GM23248 (cell line): ENCODE data around the gene EML1. TPM values are rescaled to one million over a fixed set of nuclear protein-coding genes. Genes with fewer than 3 reads are reported as not detected.
A peak's percentile ranks its signal among the peaks of the same experiment; 100 is the strongest.

ENCODE experiments used
- DNase-seq: peaks from one replicate; pipeline ENCODE4 v3.0.0-alpha.2; 2015
- H2AFZ ChIP-seq: fragments of 200-600 bp; sonication (generic); 2 replicates; pipeline ENCODE4 v1.6.1; 2016; ENCODE audit warnings: antibody characterized with exemption
- H3F3A ChIP-seq: fragments of 200-600 bp; sonication (generic); 2 replicates; pipeline ENCODE4 v1.6.1; 2016; ENCODE audit warnings: mild to moderate bottlenecking, antibody characterized with exemption, mixed run types; ENCODE audit not compliant: insufficient read depth
- H3K27ac ChIP-seq: fragments of 200-600 bp; sonication (generic); 2 replicates; pipeline ENCODE4 v1.5.1; 2016; ENCODE audit warnings: mild to moderate bottlenecking
- H3K27me3 ChIP-seq: fragments of 200-600 bp; sonication (generic); replicated peaks from 2 replicates; pipeline ENCODE4 v1.6.1; 2016; ENCODE audit warnings: mild to moderate bottlenecking; ENCODE audit not compliant: insufficient read depth
- H3K36me3 ChIP-seq: fragments of 200-600 bp; sonication (generic); 2 replicates; pipeline ENCODE4 v1.6.1; 2016; ENCODE audit warnings: low read depth, mild to moderate bottlenecking
- H3K4me1 ChIP-seq: fragments of 200-600 bp; sonication (generic); 2 replicates; pipeline ENCODE4 v1.6.1; 2016; ENCODE audit warnings: mild to moderate bottlenecking; ENCODE audit not compliant: insufficient read depth
- H3K4me2 ChIP-seq: fragments of 200-600 bp; sonication (generic); one replicate; pipeline ENCODE4 v1.6.1; 2016; ENCODE audit warnings: mild to moderate bottlenecking; ENCODE audit not compliant: unreplicated experiment
- H3K4me3 ChIP-seq: fragments of 200-600 bp; sonication (generic); 2 replicates; pipeline ENCODE4 v1.5.1; 2016; ENCODE audit warnings: mild to moderate bottlenecking
- H3K79me2 ChIP-seq: fragments of 200-600 bp; sonication (generic); 2 replicates; pipeline ENCODE4 v1.6.1; 2016; ENCODE audit warnings: mild to moderate bottlenecking; ENCODE audit not compliant: insufficient read depth
- H3K9ac ChIP-seq: fragments of 200-600 bp; sonication (generic); 2 replicates; pipeline ENCODE4 v1.6.1; 2016; ENCODE audit warnings: mild to moderate bottlenecking
- H3K9me2 ChIP-seq: fragments of 200-600 bp; sonication (generic); 2 replicates; pipeline ENCODE4 v1.6.1; 2016; ENCODE audit warnings: mixed run types, mild to moderate bottlenecking, moderate library complexity; ENCODE audit not compliant: insufficient read depth
- H3K9me3 ChIP-seq: fragments of 200-600 bp; sonication (generic); one replicate; pipeline ENCODE4 v1.6.1; 2017; ENCODE audit warnings: low read depth
- H4K20me1 ChIP-seq: fragments of 200-600 bp; sonication (generic); 2 replicates; pipeline ENCODE4 v1.6.0; 2016; ENCODE audit not compliant: insufficient read depth
- EZH2 ChIP-seq: fragments of 200-600 bp; sonication (generic); IDR thresholded peaks from 2 replicates; pipeline ENCODE4 v1.6.1; 2018; ENCODE audit warnings: antibody characterized with exemption, mild to moderate bottlenecking; ENCODE audit not compliant: insufficient read depth, poor library complexity, severe bottlenecking
- EZH2phosphoT487 ChIP-seq: fragments of 200-600 bp; sonication (generic); IDR thresholded peaks from 2 replicates; pipeline ENCODE4 v1.6.1; 2018; ENCODE audit warnings: antibody characterized with exemption, moderate library complexity, mild to moderate bottlenecking, low read depth; ENCODE audit not compliant: insufficient read depth
- WGBS, 2 experiments: methylation state at CpG; one replicate each; pipeline ENCODE4 v1.1.6; 2015 to 2017; ENCODE audit warnings: low lambda C conversion rate in 2 of 2, low coverage in 1 of 2; ENCODE audit errors: missing lambda C conversion rate in 2 of 2; 5-methylcytosine and 5-hydroxymethylcytosine counted together
- in situ Hi-C: fragments of 300-500 bp; cut with MboI; formaldehyde crosslinking; loops from 2 replicates; pipeline ENCODE4 v1.15.0; 2020
- polyA plus RNA-seq: library from polyadenylated mRNA; unstranded; fragments of >200 nt; fragmentation: Nextera tagmentation; extraction: Ambion mirVana; gene quantifications from 2 replicates; pipeline ENCODE4 v1.2.1, GENCODE V29; 2016
- total RNA-seq: library from RNA; depleted of rRNA; stranded (reverse); fragments of >200 nt; shearing (Covaris generic); gene quantifications from 2 replicates; pipeline ENCODE4 v1.2.3, GENCODE V29; 2014

EML1 gene
- total and polyA plus RNA-seq, 2 experiments from 2014 or later = 14.8 to 17.9 TPM

DNA sequence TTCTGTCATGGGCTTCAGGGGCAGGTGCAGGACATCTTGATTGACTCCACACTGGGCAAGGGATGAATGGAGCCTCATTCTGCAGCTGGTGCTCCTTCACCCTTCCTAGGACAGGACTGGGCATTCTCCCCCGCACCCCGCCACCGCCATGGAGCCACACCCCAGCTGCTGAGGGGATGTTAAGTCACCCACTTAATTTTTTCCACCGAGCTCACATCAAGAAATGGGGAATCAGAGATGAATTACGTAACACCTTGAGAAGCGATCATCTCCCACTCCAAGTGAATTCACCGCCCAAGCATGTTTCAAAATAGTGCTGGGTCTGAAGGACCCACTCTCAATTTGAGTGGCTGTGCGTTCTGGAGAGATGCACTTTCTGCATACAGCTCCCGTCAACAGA, 94.2 kb downstream of the EML1 start:
- in situ Hi-C loops = no loop called here
- Histone ChIP-seq H3K27me3 (no peaks in the 10 kb centered on the region), H3K4me3 (no peak overlapping the region), H3K4me2 (no peak overlapping the region), H3K79me2 (no peaks in the 10 kb centered on the region), H3K9me2 (no peaks in the 10 kb centered on the region), H3K9ac (no peak overlapping the region), H3K36me3 (no peaks in the 10 kb centered on the region), H4K20me1 (no peaks in the 10 kb centered on the region), H2AFZ (no peak overlapping the region), H3F3A (peaks cover under 1% of the 10 kb centered on the region; the same call in 1 of the 2 replicates), H3K9me3 (no peaks in the 10 kb centered on the region), H3K4me1 (peaks cover 3% of the 10 kb centered on the region; the same call in 1 of the 2 replicates), H3K27ac (no peak overlapping the region)
- TF ChIP-seq EZH2 (no peak), EZH2phosphoT487 (no peak)
- no peak for DNase-seq
- WGBS, 2 experiments = 84 to 89% methylated on average over 9 of the region's 9 CpGs

DNA sequence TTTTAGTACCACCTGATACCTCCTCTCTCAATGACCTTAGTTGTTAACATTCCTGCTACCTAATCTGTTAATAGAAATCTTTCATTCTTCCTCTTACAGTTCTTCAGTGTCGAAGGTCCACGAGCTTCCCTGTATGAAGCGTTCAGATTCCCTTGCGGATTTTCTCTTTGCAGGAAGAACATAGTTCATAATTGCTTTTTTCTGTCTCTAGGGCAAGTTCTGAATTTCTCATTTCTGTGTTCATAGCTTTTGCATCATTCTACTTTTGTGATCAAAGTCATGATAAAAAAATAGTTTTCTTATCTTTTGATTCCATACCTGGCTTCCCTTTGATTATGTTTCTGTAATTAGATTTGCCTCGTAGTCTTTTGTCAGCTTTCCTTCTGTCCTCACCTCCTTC, 94.9 kb downstream of the EML1 start:
- 95 to 97% methylated on average over 5 of the region's 5 CpGs for WGBS, 2 experiments
- no peaks in the 10 kb centered on the region for H3K36me3 ChIP-seq
- H3K4me2 ChIP-seq = no peak overlapping the region

DNA sequence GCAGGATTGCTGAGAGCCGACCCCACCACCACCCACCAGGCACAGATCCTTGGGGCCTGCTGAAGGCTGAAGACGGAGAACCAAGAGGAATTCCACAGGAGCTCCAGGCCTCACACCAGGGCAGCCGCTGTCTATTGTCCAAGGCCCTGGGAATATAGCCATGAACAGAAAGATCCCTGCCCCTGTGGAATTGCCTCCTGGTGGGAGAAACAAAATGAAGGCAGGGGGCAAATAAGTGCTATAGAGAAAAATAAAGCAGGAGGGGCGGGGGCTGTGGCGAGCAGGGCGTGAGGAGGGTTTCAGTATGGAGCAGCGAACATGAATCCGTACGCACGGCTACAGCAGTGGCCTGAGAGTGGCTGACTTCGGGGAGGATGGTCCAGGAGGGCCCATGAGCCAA, 96.1 kb downstream of the EML1 start:
- Histone ChIP-seq H3K36me3 (no peaks in the 10 kb centered on the region), H3K4me3 (no peak overlapping the region), H3K27ac (no peak overlapping the region), H3K9me2 (no peaks in the 10 kb centered on the region), H3K9me3 (no peaks in the 10 kb centered on the region), H3K79me2 (no peaks in the 10 kb centered on the region), H3K9ac (no peak overlapping the region), H3K4me1 (peaks cover 3% of the 10 kb centered on the region; the same call in 1 of the 2 replicates), H3F3A (no peaks in the 10 kb centered on the region), H2AFZ (no peak overlapping the region), H3K4me2 (no peak overlapping the region), H4K20me1 (no peaks in the 10 kb centered on the region), H3K27me3 (no peaks in the 10 kb centered on the region)
- TF ChIP-seq EZH2phosphoT487 = no peak
- TF ChIP-seq EZH2 = no peak
- 80 to 81% methylated on average over 11 of the region's 11 CpGs for WGBS, 2 experiments
- no peak for DNase-seq
- in situ Hi-C loops = no loop called here

More for the DNA sequence above, 94.9 kb downstream of the EML1 start:
- in situ Hi-C loops = no loop called here
- no peaks in the 10 kb centered on the region for H3K79me2 ChIP-seq
- no peak for TF ChIP-seq EZH2
- TF ChIP-seq EZH2phosphoT487 = no peak
- H4K20me1 ChIP-seq = no peaks in the 10 kb centered on the region
- no peak overlapping the region for H2AFZ ChIP-seq
- no peaks in the 10 kb centered on the region for H3K9me3 ChIP-seq
- H3K27ac ChIP-seq = no peak overlapping the region
- H3F3A ChIP-seq = no peaks in the 10 kb centered on the region
- no peak overlapping the region for H3K4me3 ChIP-seq
- DNase-seq = no peak
- no peak overlapping the region for H3K9ac ChIP-seq
- H3K9me2 ChIP-seq = no peaks in the 10 kb centered on the region
- no peaks in the 10 kb centered on the region for H3K27me3 ChIP-seq
- H3K4me1 ChIP-seq = peaks cover 3% of the 10 kb centered on the region; the same call in 1 of the 2 replicates

DNA sequence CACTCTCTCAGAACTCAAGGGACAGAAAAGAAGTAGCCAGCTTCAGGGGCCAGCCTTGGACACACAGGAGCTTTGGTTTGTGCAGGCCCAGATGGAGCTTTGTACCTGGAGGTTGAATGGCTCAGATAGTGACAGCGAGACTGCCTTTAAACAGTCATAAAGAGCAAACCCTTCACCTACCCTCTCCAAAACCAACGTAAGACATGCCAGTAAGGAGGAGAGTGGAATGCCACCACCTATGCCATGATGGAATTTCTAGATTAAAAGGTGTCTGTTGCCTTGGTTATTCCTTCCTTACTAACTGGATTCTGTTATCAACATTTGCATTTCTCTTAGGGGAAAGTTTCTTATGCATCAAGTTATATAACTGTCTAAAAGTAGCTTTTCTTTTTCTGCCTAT, 98.1 kb downstream of the EML1 start:
- no peak overlapping the region for H3K27ac ChIP-seq
- in situ Hi-C loops = loop anchor here (10.0 kb wide), 1 partner anchor 366 kb away; no protein-coding TSS in a partner anchor
- peaks cover 3% of the 10 kb centered on the region; the same call in 1 of the 2 replicates for H3K4me1 ChIP-seq
- H3K4me3 ChIP-seq = no peak overlapping the region
- H3K9me2 ChIP-seq = no peaks in the 10 kb centered on the region
- H3K36me3 ChIP-seq = no peaks in the 10 kb centered on the region
- no peak for TF ChIP-seq EZH2phosphoT487
- no peak for TF ChIP-seq EZH2
- H2AFZ ChIP-seq = no peak overlapping the region
- no peaks in the 10 kb centered on the region for H3K27me3 ChIP-seq
- H3K79me2 ChIP-seq = no peaks in the 10 kb centered on the region
- no peaks in the 10 kb centered on the region for H3K9me3 ChIP-seq
- DNase-seq = no peak
- no peak overlapping the region for H3K9ac ChIP-seq
- no peaks in the 10 kb centered on the region for H4K20me1 ChIP-seq
- 95 to 97% methylated on average over 2 of the region's 2 CpGs for WGBS, 2 experiments
- no peaks in the 10 kb centered on the region for H3F3A ChIP-seq
- no peak overlapping the region for H3K4me2 ChIP-seq

DNA sequence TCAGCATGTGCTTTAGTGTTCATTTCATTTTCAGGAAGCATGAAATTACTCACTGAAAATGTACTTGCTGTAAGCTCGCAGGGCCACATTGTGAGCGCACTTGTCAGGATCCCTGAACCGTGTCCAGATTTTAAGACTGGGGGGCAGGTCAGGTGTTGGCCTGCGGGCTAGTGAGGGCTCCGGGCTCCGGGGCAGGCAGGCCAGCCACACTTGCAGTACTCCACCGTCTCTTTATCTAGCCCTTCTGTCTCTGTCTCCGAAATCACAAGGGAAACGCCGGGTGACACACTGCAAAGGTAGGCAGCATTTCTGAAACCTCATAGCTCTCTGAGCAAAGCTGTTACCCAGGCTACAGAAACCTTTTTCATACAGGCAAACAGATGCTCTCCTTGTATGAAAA, 98.7 kb downstream of the EML1 start:
- H3K27me3 ChIP-seq = no peaks in the 10 kb centered on the region
- no peaks in the 10 kb centered on the region for H3K9me3 ChIP-seq
- H3K27ac ChIP-seq = no peak overlapping the region
- in situ Hi-C loops = loop anchor here (10.0 kb wide), 1 partner anchor 367 kb away; no protein-coding TSS in a partner anchor
- H3K36me3 ChIP-seq = no peaks in the 10 kb centered on the region
- H3K4me1 ChIP-seq = peaks cover 3% of the 10 kb centered on the region; the same call in 1 of the 2 replicates
- H3K9me2 ChIP-seq = no peaks in the 10 kb centered on the region
- H2AFZ ChIP-seq = no peak overlapping the region
- H3K4me2 ChIP-seq = no peak overlapping the region
- H3F3A ChIP-seq = no peaks in the 10 kb centered on the region
- no peak overlapping the region for H3K4me3 ChIP-seq
- H3K9ac ChIP-seq = no peak overlapping the region
- no peaks in the 10 kb centered on the region for H3K79me2 ChIP-seq
- peak; percentile 14 for DNase-seq
- WGBS, 2 experiments = 82 to 85% methylated on average over 10 of the region's 10 CpGs
- no peaks in the 10 kb centered on the region for H4K20me1 ChIP-seq
- TF ChIP-seq EZH2phosphoT487 (no peak), EZH2 (no peak)
